Activated naive CD8-positive, alpha-beta T cell treated with anti-CD3 and anti-CD28 coated beads for 36 hours (primary cell): Measurements from ENCODE around the gene F8. TPM values are rescaled to one million over a fixed set of nuclear protein-coding genes. Genes with fewer than 3 reads are reported as not detected.

Experiments used
- DNase-seq: peaks from one replicate; pipeline ENCODE4 v3.0.0; 2021
- H3K27ac Mint-ChIP-seq: one replicate; pipeline ENCODE4 v1.8.0; 2022; ENCODE audit warnings: mild to moderate bottlenecking, moderate library complexity, mixed read lengths
- H3K27me3 Mint-ChIP-seq: one replicate; pipeline ENCODE4 v1.8.0; 2022; ENCODE audit warnings: mild to moderate bottlenecking, mixed read lengths
- H3K36me3 Mint-ChIP-seq: one replicate; pipeline ENCODE4 v1.8.0; 2021; ENCODE audit warnings: mild to moderate bottlenecking, mixed read lengths
- H3K4me1 Mint-ChIP-seq: one replicate; pipeline ENCODE4 v1.8.0; 2021; ENCODE audit warnings: mixed read lengths
- H3K4me3 Mint-ChIP-seq: one replicate; pipeline ENCODE4 v1.8.0; 2022; ENCODE audit warnings: mild to moderate bottlenecking, moderate library complexity, mixed read lengths
- H3K9me3 Mint-ChIP-seq: one replicate; pipeline ENCODE4 v1.8.0; 2022; ENCODE audit warnings: mixed read lengths
- total RNA-seq, 2 experiments: library from RNA; stranded (reverse); gene quantifications; one replicate each; pipeline ENCODE4 v1.2.3, GENCODE V29; 2021

F8 gene
- total RNA-seq, 2 experiments from 2014 or later, result 4.3 TPM

GRCh38 chrX:154809939-154810665 is 212.4 kb downstream of the F8 start:
- Mint-ChIP-seq H3K27me3 (peaks cover 7% of the 10 kb centered on the region), H3K4me3 (no peak overlapping the region), H3K4me1 (peaks cover 4% of the 10 kb centered on the region), H3K36me3 (no peaks in the 10 kb centered on the region), H3K27ac (no peak overlapping the region), H3K9me3 (peaks cover 2% of the 10 kb centered on the region)
- no peak for DNase-seq

- H3K36me3 Mint-ChIP-seq, result no peaks in the 10 kb centered on the region
- no peak overlapping the region for H3K4me3 Mint-ChIP-seq
- H3K27me3 Mint-ChIP-seq, result peaks cover 3% of the 10 kb centered on the region
- H3K9me3 Mint-ChIP-seq, result peaks cover 2% of the 10 kb centered on the region
- peaks cover 23% of the 10 kb centered on the region for H3K4me1 Mint-ChIP-seq
- no peak for DNase-seq
- no peak overlapping the region for H3K27ac Mint-ChIP-seq
These were observed 215.6 kb downstream of the F8 start for GRCh38 chrX:154806837-154807501.

GRCh38 chrX:154805696-154806091 is 216.8 kb downstream of the F8 start:
- peaks cover 2% of the 10 kb centered on the region for H3K9me3 Mint-ChIP-seq
- no peaks in the 10 kb centered on the region for H3K36me3 Mint-ChIP-seq
- H3K27me3 Mint-ChIP-seq, result peaks cover 3% of the 10 kb centered on the region
- H3K4me3 Mint-ChIP-seq, result peak overlapping the region; percentile 84
- no peak for DNase-seq
- H3K27ac Mint-ChIP-seq, result peak overlapping the region; percentile 74
- H3K4me1 Mint-ChIP-seq, result peaks cover 31% of the 10 kb centered on the region

GRCh38 chrX:154804957-154805695 is 217.4 kb downstream of the F8 start, which contains the start of gene MPP1:
TSS of gene MPP1 (minus strand) at chrX:154805485. CDS start at chrX:154805373, 112 bp downstream.
- Mint-ChIP-seq H3K4me3 (peak within 1 kb of the TSS; percentile 84), H3K36me3 (no peaks in the 10 kb centered on the region), H3K27me3 (peaks cover 3% of the 10 kb centered on the region), H3K27ac (peak within 1 kb of the TSS; percentile 74), H3K4me1 (peaks cover 36% of the 10 kb centered on the region), H3K9me3 (peaks cover 2% of the 10 kb centered on the region)
- DNase-seq, result peak; percentile 80

GRCh38 chrX:154804261-154804956 is 218.1 kb downstream of the F8 start:
- peaks cover 2% of the 10 kb centered on the region for H3K9me3 Mint-ChIP-seq
- H3K36me3 Mint-ChIP-seq, result no peaks in the 10 kb centered on the region
- peak overlapping the region; percentile 67 for H3K4me3 Mint-ChIP-seq
- peaks cover 3% of the 10 kb centered on the region for H3K27me3 Mint-ChIP-seq
- no peak overlapping the region for H3K27ac Mint-ChIP-seq
- H3K4me1 Mint-ChIP-seq, result peaks cover 42% of the 10 kb centered on the region
- DNase-seq, result no peak

GRCh38 chrX:154802947-154803346 is 219.6 kb downstream of the F8 start:
- Mint-ChIP-seq H3K27ac (no peak overlapping the region), H3K36me3 (no peaks in the 10 kb centered on the region), H3K27me3 (peaks cover 3% of the 10 kb centered on the region), H3K4me1 (peaks cover 49% of the 10 kb centered on the region), H3K9me3 (peaks cover 2% of the 10 kb centered on the region), H3K4me3 (peak overlapping the region; percentile 32)
- no peak for DNase-seq

GRCh38 chrX:154800478-154801210 is 221.9 kb downstream of the F8 start:
- DNase-seq, result no peak
- H3K27ac Mint-ChIP-seq, result no peak overlapping the region
- H3K36me3 Mint-ChIP-seq, result no peaks in the 10 kb centered on the region
- H3K4me3 Mint-ChIP-seq, result peak overlapping the region; percentile 29
- peaks cover 50% of the 10 kb centered on the region for H3K4me1 Mint-ChIP-seq
- H3K9me3 Mint-ChIP-seq, result no peaks in the 10 kb centered on the region
- no peaks in the 10 kb centered on the region for H3K27me3 Mint-ChIP-seq

GRCh38 chrX:154799556-154800348 is 222.8 kb downstream of the F8 start:
- H3K27me3 Mint-ChIP-seq, result no peaks in the 10 kb centered on the region
- H3K4me3 Mint-ChIP-seq, result peak overlapping the region; percentile 37
- H3K36me3 Mint-ChIP-seq, result no peaks in the 10 kb centered on the region
- peak overlapping the region; percentile 83 for H3K27ac Mint-ChIP-seq
- peaks cover 50% of the 10 kb centered on the region for H3K4me1 Mint-ChIP-seq
- no peak for DNase-seq
- H3K9me3 Mint-ChIP-seq, result no peaks in the 10 kb centered on the region

- Mint-ChIP-seq H3K4me3 (no peak overlapping the region), H3K27ac (no peak overlapping the region), H3K27me3 (no peaks in the 10 kb centered on the region), H3K4me1 (peaks cover 36% of the 10 kb centered on the region), H3K9me3 (no peaks in the 10 kb centered on the region), H3K36me3 (no peaks in the 10 kb centered on the region)
- no peak for DNase-seq
These were observed 225.5 kb downstream of the F8 start for GRCh38 chrX:154797006-154797405.

- H3K9me3 Mint-ChIP-seq, result no peaks in the 10 kb centered on the region
- no peak overlapping the region for H3K27ac Mint-ChIP-seq
- peaks cover 24% of the 10 kb centered on the region for H3K4me1 Mint-ChIP-seq
- no peak for DNase-seq
- no peak overlapping the region for H3K4me3 Mint-ChIP-seq
- H3K27me3 Mint-ChIP-seq, result no peaks in the 10 kb centered on the region
- no peaks in the 10 kb centered on the region for H3K36me3 Mint-ChIP-seq
These were observed 227.5 kb downstream of the F8 start for GRCh38 chrX:154795016-154795415.

- Mint-ChIP-seq H3K36me3 (peaks cover 2% of the 10 kb centered on the region), H3K4me3 (no peak overlapping the region), H3K27ac (no peak overlapping the region), H3K4me1 (peaks cover 12% of the 10 kb centered on the region), H3K27me3 (no peaks in the 10 kb centered on the region), H3K9me3 (no peaks in the 10 kb centered on the region)
- no peak for DNase-seq
These were observed 229.3 kb downstream of the F8 start for GRCh38 chrX:154793084-154793795.

GRCh38 chrX:154791939-154792338 is 230.6 kb downstream of the F8 start:
- no peak overlapping the region for H3K4me3 Mint-ChIP-seq
- no peaks in the 10 kb centered on the region for H3K27me3 Mint-ChIP-seq

GRCh38 chrX:154791467-154791866 is 231.1 kb downstream of the F8 start:
- Mint-ChIP-seq H3K27me3 (no peaks in the 10 kb centered on the region), H3K27ac (no peak overlapping the region), H3K9me3 (no peaks in the 10 kb centered on the region), H3K4me1 (peaks cover 7% of the 10 kb centered on the region), H3K4me3 (no peak overlapping the region), H3K36me3 (peaks cover 2% of the 10 kb centered on the region)
- no peak for DNase-seq

More at GRCh38 chrX:154791939-154792338, 230.6 kb downstream of the F8 start:
- peaks cover 10% of the 10 kb centered on the region for H3K4me1 Mint-ChIP-seq
- H3K9me3 Mint-ChIP-seq, result no peaks in the 10 kb centered on the region
- peak; percentile 17 for DNase-seq
- H3K36me3 Mint-ChIP-seq, result peaks cover 2% of the 10 kb centered on the region
- no peak overlapping the region for H3K27ac Mint-ChIP-seq
